Stimulated activated CD8-positive, alpha-beta memory T cell treated with anti-CD3 and anti-CD28 coated beads, Interleukin-15, amount 100 ng/mL, for 48 hours (primary cell): ENCODE data around the gene L2HGDH.
"Not testable (repeated sequence)": the region's sequence is repeated elsewhere in the genome, so short reads cannot be mapped to it uniquely, and the experiment has no call there.

ENCODE experiments used
- DNase-seq, 2 donors: peaks; one replicate each; pipeline ENCODE4 v3.0.0-alpha.2; 2020; ENCODE audit warnings: low read depth in 2 of 2

The L2HGDH gene

GRCh38 chr14:50311972-50312733 lies at the start of gene L2HGDH, which contains the start of gene DMAC2L:
Gene L2HGDH (minus strand): TSS chr14:50312229. CDS start chr14:50312150, 79 bp downstream.
Gene DMAC2L (plus strand): TSS chr14:50312324. CDS start chr14:50321488, 9,164 bp downstream.
- peak; percentile 87 to 89 for DNase-seq

- no peak for DNase-seq
Observed at GRCh38 chr14:50360851-50361250, 48.8 kb upstream of the L2HGDH start.

- no peak for DNase-seq
Observed at GRCh38 chr14:50360093-50360492, 48.1 kb upstream of the L2HGDH start.

GRCh38 chr14:50359631-50360030 lies 47.6 kb upstream of the L2HGDH start:
- no peak for DNase-seq

- no peak for DNase-seq
Observed at GRCh38 chr14:50357753-50358395, 45.8 kb upstream of the L2HGDH start.

GRCh38 chr14:50357124-50357523 lies 45.1 kb upstream of the L2HGDH start:
- DNase-seq = no peak

- not testable (repeated sequence) for DNase-seq
Observed at GRCh38 chr14:50356283-50356682, 44.3 kb upstream of the L2HGDH start.

- no peak for DNase-seq
Observed at GRCh38 chr14:50355692-50356091, 43.7 kb upstream of the L2HGDH start.

- DNase-seq = no peak
Observed at GRCh38 chr14:50354527-50354926, 42.5 kb upstream of the L2HGDH start.

GRCh38 chr14:50353126-50353525 lies 41.1 kb upstream of the L2HGDH start:
- DNase-seq = no peak

GRCh38 chr14:50352584-50352983 lies 40.6 kb upstream of the L2HGDH start:
- no peak for DNase-seq

- DNase-seq = no peak
Observed at GRCh38 chr14:50350975-50351374, 38.9 kb upstream of the L2HGDH start.

- no peak for DNase-seq
Observed at GRCh38 chr14:50348933-50349332, 36.9 kb upstream of the L2HGDH start.

GRCh38 chr14:50347521-50347920 lies 35.5 kb upstream of the L2HGDH start:
- no peak for DNase-seq

- DNase-seq = no peak
Observed at GRCh38 chr14:50345846-50346422, 33.9 kb upstream of the L2HGDH start.

- DNase-seq = no peak
Observed at GRCh38 chr14:50344876-50345563, 33.0 kb upstream of the L2HGDH start.

- peak; percentile 74 to 75 for DNase-seq
Observed at GRCh38 chr14:50344116-50344775, 32.2 kb upstream of the L2HGDH start.

GRCh38 chr14:50343434-50343833 lies 31.4 kb upstream of the L2HGDH start:
- DNase-seq = no peak

- peak in 1 of 2 donors; percentile 32 for DNase-seq
Observed at GRCh38 chr14:50342221-50343078, 30.4 kb upstream of the L2HGDH start.

- no peak for DNase-seq
Observed at GRCh38 chr14:50340963-50341362, 28.9 kb upstream of the L2HGDH start.

GRCh38 chr14:50340045-50340444 lies 28.0 kb upstream of the L2HGDH start:
- DNase-seq = no peak
